GM12878 (cell line): ENCODE results near the gene LRP3. TPM values are rescaled to one million over a fixed set of nuclear protein-coding genes. Genes with fewer than 3 reads are reported as not detected.

ENCODE experiments used
- ATAC-seq: fragments of 200-7000 bp; cut with Tn5 transposase; 3 replicates; pipeline ENCODE4 v1.9.1; 2020; ENCODE audit warnings: mild to moderate bottlenecking, moderate library complexity
- BruUV-seq: library from RNA; stranded (reverse); fragments of 400-500 nt; replicated peaks from 2 replicates; lab custom pipeline; 2021; lab: Mats Ljungman, UMichigan
- CTCF ChIA-PET: fragments of 300-600 bp; sonication (Branson Sonifier 250); formaldehyde crosslinking; extraction: SDS; loops from one replicate; lab custom pipeline; 2021; ENCODE audit warnings: inconsistent platforms; lab: Yijun Ruan, JAX
- POLR2A ChIA-PET: fragments of 350-600 bp; formaldehyde crosslinking; extraction: SDS; loops from one replicate; lab custom pipeline; 2021; ENCODE audit warnings: inconsistent platforms; lab: Charles Lee
- RAD21 ChIA-PET: fragments of 300-600 bp; sonication (Branson Sonifier 250); formaldehyde crosslinking; loops from one replicate; lab custom pipeline; 2023; ENCODE audit warnings: antibody characterized with exemption; ENCODE audit not compliant: unreplicated experiment; lab: Charles Lee
- SMC1A ChIA-PET: fragments of 300-600 bp; sonication (Branson Sonifier 250); formaldehyde crosslinking; loops from one replicate; lab custom pipeline; 2023; ENCODE audit not compliant: unreplicated experiment, uncharacterized antibody; lab: Charles Lee
- DNase-seq: peaks from one replicate; pipeline ENCODE4 v3.0.0-alpha.2; 2011; ENCODE audit warnings: low read depth, low spot score
- FAIRE-seq: peaks from 3 replicates; lab custom pipeline; 2011; peaks lifted over from hg19 to GRCh38; lab: Jason Lieb, UNC
- H2AFZ ChIP-seq: 2 replicates; pipeline ENCODE4 v1.6.0; 2011; ENCODE audit warnings: low read depth, low read length, control low read depth; ENCODE audit not compliant: control insufficient read depth
- H3K27ac ChIP-seq: 2 replicates; pipeline ENCODE4 v1.5.1; 2011; ENCODE audit warnings: control low read depth; ENCODE audit not compliant: control insufficient read depth, insufficient read depth
- H3K27me3 ChIP-seq, 2 experiments: replicated peaks in 1 of 2; 2 replicates each; pipeline versions ENCODE4 v1.6.0 to v1.6.1; 2011; ENCODE audit warnings: low read length in 1 of 2; ENCODE audit not compliant: control insufficient read depth in 2 of 2, insufficient read depth in 2 of 2
- H3K36me3 ChIP-seq, 2 experiments: 2 replicates each; pipeline ENCODE4 v1.5.1; 2011; ENCODE audit warnings: low read length in 1 of 2; ENCODE audit not compliant: control insufficient read depth in 2 of 2, insufficient read depth in 2 of 2
- H3K4me1 ChIP-seq: 2 replicates; pipeline ENCODE4 v1.6.1; 2011; ENCODE audit warnings: mild to moderate bottlenecking, low read length, moderate library complexity, mixed read lengths; ENCODE audit not compliant: control insufficient read depth, insufficient read depth
- H3K4me2 ChIP-seq: 2 replicates; pipeline ENCODE4 v1.6.0; 2011; ENCODE audit warnings: control low read depth; ENCODE audit not compliant: control insufficient read depth, insufficient read depth
- H3K4me3 ChIP-seq: fragments of 200-600 bp; sonication (generic); 2 replicates; pipeline ENCODE4 v1.5.1; 2016
- H3K79me2 ChIP-seq: 2 replicates; pipeline ENCODE4 v1.6.0; 2011; ENCODE audit warnings: low read length; ENCODE audit not compliant: control insufficient read depth, insufficient read depth
- H3K9ac ChIP-seq: 2 replicates; pipeline ENCODE4 v1.8.0; 2011; ENCODE audit warnings: low read length, control low read depth, mixed read lengths; ENCODE audit not compliant: control insufficient read depth, insufficient read depth
- H3K9me3 ChIP-seq: replicated peaks from 3 replicates; pipeline ENCODE4 v1.5.1; 2011; ENCODE audit warnings: mild to moderate bottlenecking, low read length; ENCODE audit not compliant: control insufficient read depth, insufficient read depth
- H4K20me1 ChIP-seq: 2 replicates; pipeline ENCODE4 v1.6.0; 2011; ENCODE audit not compliant: control insufficient read depth, insufficient read depth
- BMI1 ChIP-seq: fragments of 450-650 bp; IDR thresholded peaks from 2 replicates; pipeline ENCODE4 v1.6.1; 2016; ENCODE audit warnings: mild to moderate bottlenecking, moderate library complexity, borderline replicate concordance
- CREB1 ChIP-seq: IDR thresholded peaks from 2 replicates; pipeline ENCODE4 v1.6.1; 2012; ENCODE audit warnings: low read depth, mild to moderate bottlenecking, inconsistent platforms
- MEF2B ChIP-seq: fragments of 450-650 bp; IDR thresholded peaks from 2 replicates; pipeline ENCODE4 v1.6.1; 2018; ENCODE audit warnings: mild to moderate bottlenecking, moderate library complexity; ENCODE audit not compliant: partially characterized antibody, poor library complexity, severe bottlenecking
- RBBP5 ChIP-seq: fragments of 200-600 bp; sonication (generic); conservative IDR thresholded peaks from 2 replicates; pipeline ENCODE4 v1.6.1; 2016
- STAT1 ChIP-seq: fragments of 450-650 bp; conservative IDR thresholded peaks from 2 replicates; pipeline ENCODE4 v1.6.1; 2014; ENCODE audit warnings: antibody characterized with exemption, mild to moderate bottlenecking
- YBX1 ChIP-seq: fragments of 450-650 bp; IDR thresholded peaks from 2 replicates; pipeline ENCODE4 v1.6.1; 2016; ENCODE audit warnings: antibody characterized with exemption
- YY1 ChIP-seq: IDR thresholded peaks from 2 replicates; pipeline ENCODE4 v1.6.1; 2011; ENCODE audit warnings: low read depth, mild to moderate bottlenecking, low read length
- WGBS: methylation state at CpG from one replicate; pipeline ENCODE4 v1.1.6; 2016; ENCODE audit warnings: low lambda C conversion rate; ENCODE audit not compliant: insufficient replicate concordance, insufficient coverage; ENCODE audit errors: missing lambda C conversion rate; 5-methylcytosine and 5-hydroxymethylcytosine counted together
- in situ Hi-C: fragments of 300-500 bp; cut with MboI; formaldehyde crosslinking; loops from 9 replicates; pipeline ENCODE4 v1.14.3; 2018; ENCODE audit warnings: mixed read lengths
- intact Hi-C: fragments of 100-400 bp; cut with micrococcal nuclease; formaldehyde crosslinking; loops from one replicate; pipeline ENCODE4 v1.14.2; 2022; ENCODE audit not compliant: unreplicated experiment
- polyA plus RNA-seq, 11 experiments: library from polyadenylated mRNA; depleted of rRNA in 4 of 11; unstranded in 6 of 11; stranded (reverse) in 5 of 11; fragments of >200 nt; fragmentation: Nextera tagmentation in 4 of 11; fragmentation: Illumina TruSeq in 1 of 11; extraction: Ambion mirVana in 4 of 11; extraction: Trizol in 1 of 11; gene quantifications; 1 replicate in 1 of 11; 2 replicates in 10 of 11; pipeline versions ENCODE4 v1.2.1 to v1.2.3, GENCODE V29; 2011 to 2016; ENCODE audit warnings: inconsistent platforms in 2 of 11, missing spikeins in 2 of 11, low read depth in 1 of 11
- total RNA-seq, 4 experiments: library from RNA; depleted of rRNA in 3 of 4; stranded (reverse); fragments of >200 nt in 3 of 4; fragmentation: Illumina TruSeq in 1 of 4; extraction: Trizol in 1 of 4; gene quantifications; 2 replicates each; pipeline versions ENCODE4 v1.2.1 to v1.2.3, GENCODE V29; 2013 to 2021
- TF ChIP-seq, protein P1 (sequence below): fragments of 450-650 bp; IDR thresholded peaks from 2 replicates; pipeline ENCODE4 v1.6.1; 2017; ENCODE audit warnings: low read depth, mild to moderate bottlenecking, moderate library complexity

Gene LRP3
- total and polyA plus RNA-seq, 10 of the 15 experiments (the other 5 are each of a cell fraction or from before 2014, with no cell fraction given), result 0.12 to 3.2 (median 0.64) TPM; not detected in 2

DNA sequence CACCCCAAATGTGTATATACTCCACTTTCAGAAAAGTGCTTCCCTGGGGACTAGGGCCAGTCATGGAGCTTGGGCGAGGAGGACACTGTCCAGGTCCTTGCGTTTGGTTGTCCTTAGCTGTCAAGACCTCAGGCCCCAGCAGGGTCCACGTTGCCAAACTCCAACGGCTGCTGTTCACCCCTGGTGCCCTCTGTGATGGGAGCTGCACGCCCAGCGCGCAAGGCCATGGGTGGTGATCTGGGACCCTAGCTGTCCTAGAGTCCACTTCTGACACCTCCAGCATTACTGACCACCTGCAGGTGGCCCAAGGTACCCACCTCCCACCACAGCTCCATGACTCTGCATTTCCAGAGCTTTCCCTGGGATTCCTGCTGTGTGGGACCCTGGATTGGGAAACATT lies 4.0 kb downstream of the LRP3 start:
- Histone ChIP-seq H3K27ac (no peak overlapping the region), H3K36me3 (no peaks in the 10 kb centered on the region), H3K27me3 (peaks cover 0 to 2% of the 10 kb centered on the region in 2 experiments; a peak in 3 of 4 replicates), H3K4me2 (no peak overlapping the region), H4K20me1 (no peaks in the 10 kb centered on the region), H3K79me2 (no peaks in the 10 kb centered on the region), H3K9me3 (no peaks in the 10 kb centered on the region), H2AFZ (no peak overlapping the region), H3K4me1 (peaks cover 5% of the 10 kb centered on the region), H3K4me3 (no peak overlapping the region), H3K9ac (no peak overlapping the region)
- WGBS, result 74% methylated on average over 7 of the region's 7 CpGs
- no peak for ATAC-seq
- no peak for TF ChIP-seq CREB1
- no peak for TF ChIP-seq RBBP5
- TF ChIP-seq, protein P1, sequence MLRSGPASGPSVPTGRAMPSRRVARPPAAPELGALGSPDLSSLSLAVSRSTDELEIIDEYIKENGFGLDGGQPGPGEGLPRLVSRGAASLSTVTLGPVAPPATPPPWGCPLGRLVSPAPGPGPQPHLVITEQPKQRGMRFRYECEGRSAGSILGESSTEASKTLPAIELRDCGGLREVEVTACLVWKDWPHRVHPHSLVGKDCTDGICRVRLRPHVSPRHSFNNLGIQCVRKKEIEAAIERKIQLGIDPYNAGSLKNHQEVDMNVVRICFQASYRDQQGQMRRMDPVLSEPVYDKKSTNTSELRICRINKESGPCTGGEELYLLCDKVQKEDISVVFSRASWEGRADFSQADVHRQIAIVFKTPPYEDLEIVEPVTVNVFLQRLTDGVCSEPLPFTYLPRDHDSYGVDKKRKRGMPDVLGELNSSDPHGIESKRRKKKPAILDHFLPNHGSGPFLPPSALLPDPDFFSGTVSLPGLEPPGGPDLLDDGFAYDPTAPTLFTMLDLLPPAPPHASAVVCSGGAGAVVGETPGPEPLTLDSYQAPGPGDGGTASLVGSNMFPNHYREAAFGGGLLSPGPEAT, result no peak
- TF ChIP-seq BMI1, result no peak
- TF ChIP-seq STAT1, result no peak
- no peak for TF ChIP-seq YY1
- no peak for TF ChIP-seq MEF2B
- no peak for TF ChIP-seq YBX1
- in situ Hi-C loops (no loop called here), intact Hi-C loops (no loop called here)
- CTCF ChIA-PET, result interaction anchor here (0.7 to 3.2 kb wide), 4 partner anchors 14 to 207 kb away, joined by 3 to 21 read pairs (median 9); no protein-coding TSS in a partner anchor
- DNase-seq, result no peak
- POLR2A ChIA-PET, result no interaction called here
- BruUV-seq, result no TSS peak
- SMC1A ChIA-PET, result interaction anchor here (0.7 to 1.1 kb wide), 2 partner anchors 12 to 39 kb away, joined by 3 read pairs; no protein-coding TSS in a partner anchor
- RAD21 ChIA-PET, result interaction anchor here (0.9 kb wide), 1 partner anchor 37 kb away, joined by 3 read pairs; no protein-coding TSS in a partner anchor
- FAIRE-seq, result no peak
